Small intestine (tissue), 7 donors: ENCODE data around the gene TLX1. TPM values are rescaled to one million over a fixed set of nuclear protein-coding genes. Genes with fewer than 3 reads are reported as not detected.
A peak's percentile ranks its signal among the peaks of the same experiment; 100 is the strongest.
"Not testable (repeated sequence)": the region's sequence is repeated elsewhere in the genome, so short reads cannot be mapped to it uniquely, and the experiment has no call there.

Source experiments
- DNase-seq, 2 donors: peaks; one replicate each; pipeline versions ENCODE4 v3.0.0 to v3.0.0-alpha.2; 2013
- FAIRE-seq: peaks from 2 replicates; lab custom pipeline; 2012; peaks lifted over from hg19 to GRCh38; lab: Jason Lieb, UNC
- H3K27ac ChIP-seq, 3 donors: one replicate each; pipeline ENCODE4 v1.5.1; 2013; ENCODE audit warnings: low read length in 2 of 3, mild to moderate bottlenecking in 2 of 3, control low read depth in 1 of 3, inconsistent platforms in 1 of 3, low read depth in 1 of 3, moderate library complexity in 1 of 3
- H3K27me3 ChIP-seq, 3 donors: one replicate each; pipeline ENCODE4 v1.6.1; 2013; ENCODE audit warnings: low read length in 3 of 3, inconsistent platforms in 1 of 3; ENCODE audit not compliant: control insufficient read depth in 3 of 3, insufficient read depth in 3 of 3
- H3K36me3 ChIP-seq, 3 donors: one replicate each; pipeline ENCODE4 v1.6.1; 2013; ENCODE audit warnings: low read length in 3 of 3, inconsistent platforms in 1 of 3, low read depth in 1 of 3, mild to moderate bottlenecking in 1 of 3, moderate library complexity in 1 of 3; ENCODE audit not compliant: control insufficient read depth in 3 of 3, insufficient read depth in 2 of 3
- H3K4me1 ChIP-seq, 3 donors: one replicate each; pipeline ENCODE4 v1.6.1; 2013; ENCODE audit warnings: low read length in 2 of 3, inconsistent platforms in 1 of 3, low read depth in 1 of 3, mild to moderate bottlenecking in 1 of 3, moderate library complexity in 1 of 3; ENCODE audit not compliant: control insufficient read depth in 3 of 3, insufficient read depth in 2 of 3
- H3K4me3 ChIP-seq, 3 donors: one replicate each; pipeline ENCODE4 v1.5.1; 2013; ENCODE audit warnings: low read length in 3 of 3, control low read depth in 1 of 3, inconsistent platforms in 1 of 3, low read depth in 1 of 3, mild to moderate bottlenecking in 1 of 3, moderate library complexity in 1 of 3
- H3K9me3 ChIP-seq, 2 donors: one replicate each; pipeline ENCODE4 v1.6.1; 2013; ENCODE audit warnings: low read depth in 1 of 2, low read length in 1 of 2; ENCODE audit not compliant: control insufficient read depth in 2 of 2, insufficient read depth in 1 of 2
- WGBS, 3 donors: extraction: QIAGEN DNeasy Blood & Tissue Kit; methylation state at CpG; one replicate each; pipeline ENCODE4 v1.1.7; 2013; 5-methylcytosine and 5-hydroxymethylcytosine counted together
- polyA plus RNA-seq, 4 donors: library from polyadenylated mRNA; stranded (reverse) in 3 of 4; unstranded in 1 of 4; fragments of 200-250 nt in 3 of 4; fragments of 120-200 nt in 1 of 4; gene quantifications; one replicate each; pipeline versions ENCODE4 v1.2.1 to v1.2.3, GENCODE V29; 2013
- donor health status: healthy with polysubstance abuse.
- donor health status: control.
- donor health status: control.
- donor health status: Bipolar disorder and iron deficiency.
- donor health status: healthy.

The TLX1 gene
- polyA plus RNA-seq, 4 donors: 0.27 to 2.7 (median 1.2) TPM

DNA sequence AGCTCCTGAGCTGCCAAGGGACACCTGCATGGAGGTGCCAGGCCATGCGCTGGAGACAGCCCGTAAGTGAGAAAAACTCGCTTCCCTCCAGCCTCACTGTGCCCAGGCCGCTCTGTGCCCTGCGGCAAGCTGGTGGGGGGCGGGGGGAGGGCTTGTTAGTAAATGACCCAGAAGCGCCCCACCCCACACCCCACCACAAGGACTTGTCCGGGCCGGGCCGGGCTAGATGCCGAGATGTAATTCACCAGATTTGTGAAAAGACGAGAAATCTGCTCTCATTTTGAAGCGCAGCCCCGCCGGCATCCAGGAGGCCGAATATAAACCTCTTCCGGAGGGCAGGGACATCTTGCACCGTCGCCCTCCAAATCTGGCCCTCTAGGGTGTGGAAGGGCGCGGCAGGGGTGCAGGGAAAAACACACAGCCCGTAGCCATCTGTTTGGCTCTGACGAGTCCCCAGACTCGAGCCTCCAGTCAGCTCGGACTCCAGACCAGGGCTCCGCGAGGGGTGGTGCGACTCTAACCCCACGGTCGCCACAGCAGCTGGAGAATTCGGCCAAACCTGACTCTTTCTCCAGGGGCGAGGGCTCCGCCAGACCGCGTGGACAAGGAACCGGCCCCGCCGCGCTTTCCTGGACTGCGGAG is 14.8 kb downstream of the TLX1 start:
- WGBS, 3 donors: 6 to 14% (median 8%) methylated on average over 37 to 40 of the region's 40 CpGs
- no peak for FAIRE-seq
- H3K36me3 ChIP-seq: no peaks in the 10 kb centered on the region
- no peak for DNase-seq
- H3K27me3 ChIP-seq: peaks cover 0 to 96% (median 61%) of the 10 kb centered on the region in 3 donors
- H3K27ac ChIP-seq: no peak overlapping the region
- H3K4me1 ChIP-seq: no peaks in the 10 kb centered on the region
- H3K4me3 ChIP-seq: no peak overlapping the region
- H3K9me3 ChIP-seq: peaks cover 0 to 7% of the 10 kb centered on the region in 2 donors

DNA sequence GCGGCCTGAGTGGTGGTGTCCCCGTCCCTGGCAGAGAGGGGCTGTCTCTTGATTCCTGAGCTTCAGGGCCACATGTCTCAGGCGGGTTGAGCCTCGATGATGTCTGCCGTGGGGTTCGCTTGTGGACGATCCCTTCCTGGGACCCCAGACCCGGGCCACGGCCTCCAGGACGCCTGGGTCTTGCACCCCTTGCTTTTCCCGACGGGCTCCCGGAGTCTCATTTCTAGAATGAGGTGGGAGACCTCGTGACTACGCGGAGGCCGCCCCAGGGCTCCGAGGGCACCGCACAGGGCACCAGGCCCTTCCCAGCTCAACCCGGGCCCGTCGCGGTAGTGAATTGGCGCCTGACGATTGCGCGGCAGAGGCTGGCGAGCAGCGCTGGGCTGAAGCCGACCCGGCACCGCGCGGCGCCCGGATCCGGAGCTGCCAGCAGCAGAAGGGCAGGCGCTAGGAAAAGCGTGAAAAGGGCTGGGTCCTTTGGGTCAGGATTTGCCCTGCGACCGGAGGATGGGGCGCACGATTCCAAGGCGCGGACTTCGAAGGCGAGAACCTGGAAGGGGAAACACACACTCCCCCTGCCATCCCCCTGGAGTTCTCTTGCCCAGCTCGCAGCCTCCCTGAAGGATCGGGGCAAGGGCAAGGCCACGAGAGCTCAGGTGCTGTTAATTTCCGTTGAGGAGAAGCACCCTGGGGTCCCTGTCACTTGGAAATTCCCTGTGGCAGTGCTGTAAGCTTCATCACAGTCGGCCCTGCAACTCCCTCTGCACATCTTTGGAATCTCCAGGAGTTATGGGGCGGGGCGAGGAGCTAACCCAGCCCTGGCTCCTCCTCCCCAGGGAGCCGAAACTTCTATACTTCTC is 15.5 kb downstream of the TLX1 start:
- Histone ChIP-seq H3K27ac (no peak overlapping the region), H3K9me3 (peaks cover 0 to 7% of the 10 kb centered on the region in 2 donors), H3K27me3 (peaks cover 0 to 95% (median 56%) of the 10 kb centered on the region in 3 donors), H3K4me1 (no peaks in the 10 kb centered on the region), H3K36me3 (no peaks in the 10 kb centered on the region), H3K4me3 (no peak overlapping the region)
- WGBS, 3 donors: 4 to 9% (median 6%) methylated on average over 55 of the region's 55 CpGs
- no peak for FAIRE-seq
- peak in 1 of 2 donors; percentile 10 for DNase-seq

DNA sequence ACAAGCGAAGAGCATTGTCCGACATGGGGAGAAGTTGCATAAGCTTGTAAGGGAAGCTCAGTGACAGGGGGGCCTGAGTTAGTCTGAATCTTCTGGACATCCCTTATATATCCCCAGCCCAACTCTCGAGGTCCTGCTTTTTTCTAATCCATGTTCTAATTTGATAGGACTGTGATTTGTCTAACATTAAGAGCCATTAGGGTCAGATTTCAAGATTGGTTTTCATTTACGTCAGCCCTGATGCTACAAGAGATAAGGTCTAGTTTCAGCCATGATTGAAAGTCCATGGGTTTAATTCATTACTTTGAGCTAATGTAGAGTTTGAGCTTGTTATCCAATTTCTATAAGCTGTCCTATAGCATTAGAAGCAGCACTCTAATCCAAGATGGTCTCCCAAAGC is 20.3 kb downstream of the TLX1 start:
- peaks cover 0 to 71% (median 40%) of the 10 kb centered on the region in 3 donors for H3K27me3 ChIP-seq
- DNase-seq: no peak
- no peak overlapping the region for H3K4me3 ChIP-seq
- WGBS, 3 donors: 55 to 62% (median 59%) methylated on average over 4 of the region's 4 CpGs
- H3K9me3 ChIP-seq: peaks cover 0 to 7% of the 10 kb centered on the region in 2 donors
- H3K4me1 ChIP-seq: no peaks in the 10 kb centered on the region
- no peak for FAIRE-seq
- H3K27ac ChIP-seq: no peak overlapping the region
- H3K36me3 ChIP-seq: no peaks in the 10 kb centered on the region

DNA sequence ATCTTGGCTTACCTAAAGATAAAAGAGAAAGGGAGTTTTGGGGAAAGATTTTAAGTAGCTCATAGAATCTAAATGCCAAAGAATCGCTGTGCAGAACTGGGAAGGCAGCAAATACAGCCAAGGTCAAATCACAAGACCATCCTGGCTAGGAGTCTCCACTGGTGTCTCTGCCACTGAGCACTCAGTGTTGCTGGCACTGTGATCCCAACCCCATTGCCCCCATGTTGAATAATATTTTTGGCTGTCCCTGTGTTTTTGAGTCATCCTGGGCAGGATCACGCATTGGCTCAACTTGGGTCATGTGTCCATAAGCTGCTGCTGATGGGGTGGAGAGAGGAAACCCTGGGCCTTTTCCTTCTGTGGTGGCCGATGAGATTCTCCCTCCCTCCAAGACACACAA is 21.2 kb downstream of the TLX1 start:
- peaks cover 0 to 69% (median 33%) of the 10 kb centered on the region in 3 donors for H3K27me3 ChIP-seq
- no peak for DNase-seq
- no peak overlapping the region for H3K4me3 ChIP-seq
- no peak overlapping the region for H3K27ac ChIP-seq
- WGBS, 3 donors: 78 to 85% (median 79%) methylated on average over 3 of the region's 3 CpGs
- no peaks in the 10 kb centered on the region for H3K4me1 ChIP-seq
- peaks cover 0 to 7% of the 10 kb centered on the region in 2 donors for H3K9me3 ChIP-seq
- no peak for FAIRE-seq
- no peaks in the 10 kb centered on the region for H3K36me3 ChIP-seq

DNA sequence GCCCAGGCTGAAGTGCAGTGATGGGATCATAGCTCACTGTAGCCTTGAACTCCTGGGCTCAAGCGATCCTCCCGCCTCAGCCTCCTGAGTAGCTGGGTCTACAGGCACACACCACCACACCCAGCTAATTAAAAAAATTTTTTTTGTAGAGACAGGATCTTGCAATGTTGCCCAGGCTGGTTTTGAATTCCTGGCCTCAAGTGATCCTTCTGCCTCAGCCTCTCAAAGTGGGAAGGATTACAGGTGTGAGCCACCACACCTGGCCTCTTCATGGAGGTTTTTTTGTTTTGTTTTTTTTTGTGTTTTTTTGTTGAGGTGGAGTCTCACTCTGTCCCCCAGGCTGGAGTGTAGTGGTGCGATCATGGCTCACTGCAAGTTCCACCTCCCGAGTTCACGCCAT is 23.4 kb downstream of the TLX1 start:
- H3K4me3 ChIP-seq, H3K9me3 ChIP-seq, H3K36me3 ChIP-seq, H3K4me1 ChIP-seq, H3K27ac ChIP-seq, DNase-seq, FAIRE-seq: not testable (repeated sequence)
- peaks cover 0 to 64% (median 30%) of the 10 kb centered on the region in 3 donors for H3K27me3 ChIP-seq
- WGBS, 3 donors: 83 to 94% (median 86%) methylated on average over 5 of the region's 5 CpGs

DNA sequence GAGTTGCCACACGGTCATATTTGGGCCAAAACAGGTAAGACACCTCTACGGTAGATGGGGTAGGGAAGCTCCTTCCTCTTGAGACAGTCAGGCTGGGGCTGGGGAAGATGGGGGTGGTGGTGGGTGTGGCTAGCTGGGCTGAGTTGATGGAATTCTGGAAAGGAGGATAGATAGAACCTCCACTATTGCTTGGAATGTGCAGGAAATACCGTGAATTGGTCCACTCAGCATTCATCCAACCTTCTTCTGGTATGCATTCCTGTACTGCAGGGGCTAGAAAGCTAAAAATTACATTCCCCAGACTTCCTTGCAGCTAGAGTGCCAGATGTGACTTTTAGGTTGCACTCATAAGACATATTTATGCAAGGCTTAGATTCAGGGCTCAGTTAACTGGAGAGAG is 24.8 kb downstream of the TLX1 start:
- no peaks in the 10 kb centered on the region for H3K4me1 ChIP-seq
- 31 to 67% (median 32%) methylated on average over 3 of the region's 3 CpGs for WGBS, 3 donors
- no peak overlapping the region for H3K27ac ChIP-seq
- H3K9me3 ChIP-seq: no peaks in the 10 kb centered on the region
- peaks cover 0 to 64% (median 30%) of the 10 kb centered on the region in 3 donors for H3K27me3 ChIP-seq
- DNase-seq: no peak
- H3K4me3 ChIP-seq: no peak overlapping the region
- no peak for FAIRE-seq
- no peaks in the 10 kb centered on the region for H3K36me3 ChIP-seq

DNA sequence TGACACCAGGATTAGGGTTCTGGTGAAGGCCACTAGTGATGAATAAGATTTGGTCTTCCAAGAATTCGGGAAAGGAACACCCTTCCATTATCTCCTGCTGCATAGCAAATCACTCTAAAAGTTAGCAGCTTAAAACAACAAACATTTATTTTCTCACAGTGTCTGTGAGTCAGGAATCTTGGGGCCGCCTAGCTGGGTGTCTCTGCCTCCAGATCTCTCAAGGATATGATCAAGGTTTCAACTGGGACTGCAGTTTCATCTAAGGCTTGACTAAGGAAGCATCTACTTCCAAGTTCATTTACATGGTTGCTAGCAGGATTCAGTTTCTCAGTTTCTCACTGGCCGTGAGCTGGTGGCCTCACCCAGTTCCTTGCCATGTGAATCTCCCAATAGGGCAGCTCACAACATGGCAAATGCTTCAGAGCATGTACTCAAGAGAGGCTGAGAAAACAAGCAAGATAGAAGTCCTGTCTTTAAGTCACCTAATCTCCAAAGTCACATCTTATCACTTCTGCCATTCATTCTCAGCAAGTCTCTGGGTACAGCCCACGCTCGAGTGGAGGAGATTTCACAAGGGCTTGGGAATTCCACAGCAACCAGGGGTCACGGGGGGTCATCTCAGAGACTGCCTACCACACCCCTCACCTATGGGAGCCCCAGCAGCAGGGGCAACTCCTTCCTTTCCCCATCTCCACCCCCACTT is 26.8 kb downstream of the TLX1 start:
- Histone ChIP-seq H3K27me3 (peaks cover 0 to 68% (median 22%) of the 10 kb centered on the region in 3 donors), H3K36me3 (no peaks in the 10 kb centered on the region), H3K27ac (no peak overlapping the region), H3K4me1 (no peaks in the 10 kb centered on the region), H3K4me3 (no peak overlapping the region), H3K9me3 (no peaks in the 10 kb centered on the region)
- no peak for FAIRE-seq
- DNase-seq: no peak
- WGBS, 3 donors: 17 to 42% (median 29%) methylated on average over 6 of the region's 6 CpGs

DNA sequence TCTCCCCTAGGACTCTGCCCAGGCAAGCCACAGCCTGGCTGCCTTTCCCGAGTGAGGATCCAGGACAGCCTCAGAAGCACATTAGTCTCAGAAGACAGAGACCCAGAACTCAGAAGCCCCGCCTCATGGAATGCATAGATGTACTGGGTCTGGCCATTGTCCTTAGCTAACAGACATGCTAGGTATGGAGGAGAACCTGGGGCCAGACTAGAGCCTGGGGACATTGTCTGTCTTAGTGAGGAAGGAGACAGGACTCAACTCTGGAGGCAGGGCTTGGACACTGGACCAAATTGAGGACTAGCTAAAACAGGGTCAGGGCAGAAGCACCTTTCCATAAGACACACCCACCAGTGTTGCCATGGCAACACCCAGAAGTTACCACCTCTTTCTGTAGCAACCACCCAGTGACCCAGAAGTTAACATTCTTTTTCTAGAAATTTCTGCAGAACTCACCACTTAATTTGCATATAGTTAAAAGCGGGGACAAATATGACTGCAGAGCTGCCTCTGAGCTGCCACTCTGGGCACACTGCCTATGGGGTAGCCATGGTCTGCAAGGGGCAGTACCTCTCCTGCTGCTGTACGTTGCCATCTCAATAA is 27.5 kb downstream of the TLX1 start:
- 33 to 69% (median 45%) methylated on average over 4 of the region's 4 CpGs for WGBS, 3 donors
- no peaks in the 10 kb centered on the region for H3K9me3 ChIP-seq
- peaks cover 0 to 73% (median 22%) of the 10 kb centered on the region in 3 donors for H3K27me3 ChIP-seq
- H3K27ac ChIP-seq: no peak overlapping the region
- H3K4me3 ChIP-seq: no peak overlapping the region
- FAIRE-seq: no peak
- DNase-seq: no peak
- H3K4me1 ChIP-seq: no peaks in the 10 kb centered on the region
- no peaks in the 10 kb centered on the region for H3K36me3 ChIP-seq
